T-cell (primary cell): ENCODE results near the gene TCEAL2. TPM values are rescaled to one million over a fixed set of nuclear protein-coding genes. Genes with fewer than 3 reads are reported as not detected.
A peak's percentile ranks its signal among the peaks of the same experiment; 100 is the strongest.
"Not testable (repeated sequence)": the region's sequence is repeated elsewhere in the genome, so short reads cannot be mapped to it uniquely, and the experiment has no call there.

Experiments used
- ATAC-seq, 4 experiments: fragments of 200-7000 bp in 3 of 4; fragments of 150-1000 bp in 1 of 4; cut with Tn5 transposase; replicated peaks in 1 of 4; 1 replicate in 3 of 4; 2 replicates in 1 of 4; pipeline ENCODE4 v1.10.0; 2021; ENCODE audit warnings: moderate library complexity in 3 of 4, mild to moderate bottlenecking in 2 of 4, moderate number of reproducible peaks in 1 of 4
- CTCF ChIA-PET, 2 donors: fragments of 300-600 bp; sonication (Branson Sonifier 250); formaldehyde crosslinking; loops; one replicate each; lab custom pipeline; 2022; ENCODE audit warnings: antibody characterized with exemption in 2 of 2; lab: Charles Lee
- POLR2A ChIA-PET, 2 donors: fragments of 300-600 bp; sonication (Branson Sonifier 250); formaldehyde crosslinking; loops; one replicate each; lab custom pipeline; 2022; ENCODE audit warnings: antibody characterized with exemption in 2 of 2; lab: Charles Lee
- DNase-seq, 35 experiments: peaks; one replicate each; pipeline versions ENCODE4 v3.0.0 to v3.0.0-alpha.2; 2013 to 2023
- H3K27ac ChIP-seq: one replicate; pipeline ENCODE4 v1.5.1; 2013; ENCODE audit warnings: low read length
- H3K27me3 ChIP-seq, 2 experiments: replicated peaks in 1 of 2; 1 replicate in 1 of 2; 2 replicates in 1 of 2; pipeline versions ENCODE4 v1.6.1 to v1.7.0; 2013; ENCODE audit warnings: low read length in 1 of 2, mixed read lengths in 1 of 2; ENCODE audit not compliant: control insufficient read depth in 2 of 2, insufficient read depth in 2 of 2; ENCODE audit errors: extremely low read depth in 1 of 2
- H3K36me3 ChIP-seq, 2 donors: 1 replicate in 1 of 2; 2 replicates in 1 of 2; pipeline versions ENCODE4 v1.6.1 to v1.7.0; 2013; ENCODE audit warnings: low read length in 1 of 2; ENCODE audit not compliant: control insufficient read depth in 2 of 2, insufficient read depth in 1 of 2; ENCODE audit errors: extremely low read depth in 1 of 2
- H3K4me1 ChIP-seq, 2 experiments: 1 replicate in 1 of 2; 2 replicates in 1 of 2; pipeline versions ENCODE4 v1.6.1 to v1.7.0; 2013; ENCODE audit warnings: low read length in 2 of 2, mixed read lengths in 1 of 2; ENCODE audit not compliant: insufficient read depth in 2 of 2, control insufficient read depth in 1 of 2; ENCODE audit errors: extremely low read depth in 1 of 2
- H3K4me3 ChIP-seq, 2 donors: 1 replicate in 1 of 2; 2 replicates in 1 of 2; pipeline versions ENCODE4 v1.5.1 to v1.7.0; 2013; ENCODE audit warnings: mild to moderate bottlenecking in 2 of 2, low read length in 1 of 2, moderate library complexity in 1 of 2; ENCODE audit not compliant: control insufficient read depth in 1 of 2; ENCODE audit errors: extremely low read depth in 1 of 2
- H3K9me3 ChIP-seq: 2 replicates; pipeline ENCODE4 v1.7.0; 2013
- H3K27ac Mint-ChIP-seq, 2 donors: one replicate each; pipeline ENCODE4 v1.8.0; 2020 to 2021; ENCODE audit warnings: mild to moderate bottlenecking in 2 of 2, mixed read lengths in 2 of 2
- H3K27me3 Mint-ChIP-seq, 2 donors: one replicate each; pipeline ENCODE4 v1.8.0; 2021 to 2022; ENCODE audit warnings: mixed read lengths in 2 of 2
- H3K36me3 Mint-ChIP-seq: one replicate; pipeline ENCODE4 v1.8.0; 2021; ENCODE audit warnings: mixed read lengths
- H3K4me1 Mint-ChIP-seq, 3 donors: one replicate each; pipeline ENCODE4 v1.8.0; 2020 to 2022; ENCODE audit warnings: mixed read lengths in 3 of 3, mild to moderate bottlenecking in 1 of 3
- H3K4me3 Mint-ChIP-seq, 3 donors: one replicate each; pipeline ENCODE4 v1.8.0; 2020 to 2022; ENCODE audit warnings: mild to moderate bottlenecking in 3 of 3, mixed read lengths in 3 of 3, moderate library complexity in 3 of 3
- H3K9me3 Mint-ChIP-seq, 3 donors: one replicate each; pipeline ENCODE4 v1.8.0; 2020 to 2022; ENCODE audit warnings: mixed read lengths in 3 of 3
- WGBS: methylation state at CpG from one replicate; pipeline ENCODE4 v1.1.5; 2013; ENCODE audit warnings: missing lambda C conversion rate; ENCODE audit not compliant: insufficient coverage; 5-methylcytosine and 5-hydroxymethylcytosine counted together
- total RNA-seq, 35 experiments: library from RNA in 6 of 35; stranded (reverse) in 6 of 35; fragments of 120-200 nt in 1 of 35; gene quantifications; one replicate each; pipeline versions ENCODE4 v1.2.1 to v1.2.4 and lab custom pipeline; 2013 to 2026

Gene TCEAL2
- total RNA-seq, 5 donors from 2014 or later (not counting 1 experiment from before 2014, with no cell fraction given), result 0.22 to 3.0 (median 0.67) TPM

DNA sequence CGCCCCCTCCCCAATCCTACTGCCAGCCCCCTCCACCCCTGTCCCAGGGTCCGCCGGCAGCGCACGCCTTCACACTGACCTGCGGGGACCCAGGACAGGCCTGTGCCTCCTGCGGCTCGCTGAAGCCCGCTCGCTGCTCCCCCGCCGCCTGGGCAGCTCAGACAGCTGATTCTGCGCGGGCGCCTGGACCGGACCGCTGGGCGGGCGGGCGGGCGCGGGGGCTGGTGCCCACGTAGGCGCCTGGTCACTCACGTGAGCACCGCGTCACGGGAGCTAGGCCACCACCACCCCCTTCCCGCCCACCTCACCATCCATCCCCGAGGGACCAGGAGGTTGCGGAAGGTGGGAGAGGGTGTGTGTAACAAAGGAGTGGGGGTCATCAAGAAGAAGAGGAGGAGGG is 16.8 kb downstream of the TCEAL2 start, which contains the start of gene TCEAL6:
Gene TCEAL6 (minus strand): TSS at position 208 of the 400 bp plus-strand sequence.
- no CpG with 5 or more reads among the region's 31 CpGs for WGBS
- POLR2A ChIA-PET, result not testable (repeated sequence)

DNA sequence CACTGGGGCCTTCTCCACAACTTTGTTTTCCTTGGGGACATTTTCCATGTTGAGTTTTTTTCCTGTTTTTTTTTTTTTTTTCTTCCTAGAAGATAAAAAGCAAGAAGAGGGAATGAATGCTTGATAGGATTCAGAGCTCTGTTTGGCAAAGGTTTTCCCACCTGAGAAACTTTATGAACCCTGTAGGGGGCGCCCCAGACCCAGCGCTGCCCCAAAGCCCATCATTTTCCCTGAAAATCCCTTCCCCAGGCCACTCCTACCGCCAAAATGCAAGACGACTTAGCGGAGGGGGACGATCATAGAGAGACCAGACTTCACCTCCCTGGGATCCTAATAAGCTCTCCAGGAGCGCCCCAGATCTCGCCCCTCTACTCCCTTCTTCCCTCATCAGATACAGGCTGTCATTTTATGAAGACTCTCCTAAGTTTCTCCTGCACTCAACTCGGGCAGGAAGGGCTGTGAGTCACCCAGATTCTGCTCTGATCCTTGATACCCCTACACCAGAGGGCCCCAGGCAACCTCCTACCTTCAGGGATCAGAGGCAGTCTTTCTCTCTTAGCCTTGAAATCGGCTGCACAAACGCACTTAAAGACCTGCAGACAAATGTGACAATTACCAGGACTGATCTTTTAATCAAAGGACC is 28.9 kb downstream of the TCEAL2 start:
- Histone ChIP-seq H3K36me3 (no peaks in the 10 kb centered on the region), H3K27me3 (no peaks in the 10 kb centered on the region), H3K27ac (peak overlapping the region; percentile 75), H3K4me3 (peak overlapping the region in 1 of 2 donors; percentile 66), H3K4me1 (peaks cover 0 to 8% of the 10 kb centered on the region in 2 experiments), H3K9me3 (no peaks in the 10 kb centered on the region)
- CTCF ChIA-PET, result interaction anchor here (0.6 to 0.8 kb wide), 6 partner anchors 15 to 746 kb away, joined by 3 to 7 read pairs (median 5); no protein-coding TSS in a partner anchor
- H3K4me3 Mint-ChIP-seq, result peak overlapping the region; percentile 89 to 98 (median 98)
- peak in 2 of 4 experiments; percentile 7 for ATAC-seq
- peak in 7 of 35 experiments; percentile 1 to 22 (median 7) for DNase-seq
- peaks cover 3 to 22% of the 10 kb centered on the region in 2 donors for H3K27me3 Mint-ChIP-seq
- H3K36me3 Mint-ChIP-seq, result no peaks in the 10 kb centered on the region
- peak overlapping the region; percentile 94 for H3K27ac Mint-ChIP-seq
- POLR2A ChIA-PET, result interaction anchor here (0.5 to 0.6 kb wide), 3 partner anchors 27 to 747 kb away, joined by 3 read pairs; partner anchors contain the start of gene GLA (in 1 of the 2)
- 0% methylated on average over 1 of the region's 11 CpGs for WGBS
- H3K9me3 Mint-ChIP-seq, result no peaks in the 10 kb centered on the region
- peaks cover 11 to 24% (median 11%) of the 10 kb centered on the region in 3 donors for H3K4me1 Mint-ChIP-seq

More for the DNA sequence above, 16.8 kb downstream of the TCEAL2 start, which contains the start of gene TCEAL6:
- H3K4me1 ChIP-seq, H3K27ac ChIP-seq, H3K36me3 Mint-ChIP-seq, ATAC-seq, H3K4me3 Mint-ChIP-seq, H3K36me3 ChIP-seq, H3K9me3 ChIP-seq, H3K4me1 Mint-ChIP-seq, H3K9me3 Mint-ChIP-seq, CTCF ChIA-PET, DNase-seq, H3K4me3 ChIP-seq: not testable (repeated sequence)
- peaks cover 0 to 12% of the 10 kb centered on the region in 2 experiments for H3K27me3 ChIP-seq
- peaks cover 24 to 35% of the 10 kb centered on the region in 2 donors for H3K27me3 Mint-ChIP-seq
- H3K27ac Mint-ChIP-seq, result peak within 1 kb of the TSS in 1 of 2 donors; percentile 69

DNA sequence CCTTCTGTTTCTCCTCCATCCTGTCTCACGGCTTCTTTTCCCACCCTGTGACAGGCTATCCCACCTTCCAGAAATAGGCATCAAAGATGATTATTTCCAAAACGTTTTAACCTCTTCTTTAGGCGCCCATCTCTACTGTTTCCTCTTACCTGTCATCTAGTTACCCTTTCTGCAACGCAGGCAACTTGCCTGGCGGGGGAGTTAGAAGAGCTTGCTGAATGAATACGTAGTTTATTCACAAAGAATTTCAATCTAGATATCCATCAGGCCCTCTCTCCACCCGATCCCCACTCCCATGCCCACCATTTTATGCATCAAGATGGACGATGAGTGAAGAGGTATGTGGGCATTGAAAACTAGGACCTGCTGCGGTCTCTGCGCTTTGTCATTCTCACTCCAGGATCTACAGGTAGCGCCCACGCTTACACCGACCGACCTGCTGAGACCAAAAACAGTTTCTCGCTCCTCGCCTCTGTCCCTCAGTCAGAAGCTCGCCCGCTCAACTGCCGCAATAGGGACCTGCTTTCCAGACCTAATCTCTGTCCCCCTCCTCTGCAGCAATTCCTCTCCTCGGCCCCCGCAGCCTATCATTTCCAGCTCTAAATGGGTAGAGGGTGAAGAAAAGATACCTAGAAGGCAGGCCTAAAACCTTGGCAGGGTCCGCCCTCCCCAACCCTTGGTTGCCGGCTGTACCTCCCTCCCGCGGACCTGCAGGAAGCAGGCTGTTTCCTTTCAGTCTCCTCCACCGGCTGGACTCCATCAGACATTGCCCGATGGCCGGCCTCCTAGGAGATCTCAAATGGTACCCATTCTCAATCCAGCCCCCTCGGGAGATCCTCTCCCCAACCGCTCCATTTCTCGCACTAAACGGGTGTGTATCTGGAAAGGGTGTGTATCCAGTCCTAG is 29.7 kb downstream of the TCEAL2 start:
- ATAC-seq (peak; percentile 54 to 66 (median 59)), DNase-seq (peak in 24 of 35 experiments; percentile 0 to 38 (median 10))
- CTCF ChIA-PET, result interaction anchor here (0.6 to 1.5 kb wide), 11 partner anchors 20 to 1145 kb away, joined by 3 to 10 read pairs (median 4); partner anchors contain the start of gene TCEAL8 (in 1 of the 2)

DNA sequence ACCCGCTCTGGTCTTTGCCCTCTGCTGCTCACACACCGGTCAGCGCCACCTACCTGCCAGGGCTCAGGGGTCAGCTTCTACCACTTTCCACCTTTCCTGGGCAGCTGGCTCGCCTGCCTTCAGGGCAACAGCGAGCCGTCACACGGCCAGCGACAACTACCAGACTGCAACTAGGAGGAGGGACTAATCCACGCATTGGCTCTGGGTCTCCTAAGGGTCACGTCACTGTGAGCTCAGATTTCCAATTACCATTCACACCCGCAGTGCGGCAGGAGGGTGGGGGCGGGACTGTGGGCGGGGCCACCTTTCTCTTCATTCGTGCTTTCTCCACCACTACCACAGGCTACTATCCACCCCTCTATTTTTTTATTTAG is 30.3 kb downstream of the TCEAL2 start, which contains the start of gene BEX5:
Gene BEX5 (minus strand): TSS at position 172 of the 374 bp plus-strand sequence. CDS start 1,712 bp downstream, outside the sequence.
- Mint-ChIP-seq H3K27ac (peak within 1 kb of the TSS; percentile 94), H3K4me3 (peak within 1 kb of the TSS; percentile 89 to 98 (median 98)), H3K4me1 (peaks cover 11 to 24% (median 11%) of the 10 kb centered on the region in 3 donors), H3K9me3 (no peaks in the 10 kb centered on the region), H3K36me3 (no peaks in the 10 kb centered on the region), H3K27me3 (peaks cover 3 to 29% of the 10 kb centered on the region in 2 donors)
- WGBS, result 4% methylated on average over 3 of the region's 15 CpGs
- H3K4me1 ChIP-seq, result peaks cover 0 to 8% of the 10 kb centered on the region in 2 experiments
- peak within 1 kb of the TSS; percentile 36 to 66 for H3K4me3 ChIP-seq
- ChIA-PET POLR2A (interaction anchor here in 1 of 2 donors (0.6 to 1.0 kb wide), 2 partner anchors 11 to 16 kb away, joined by 6 to 7 read pairs; no protein-coding TSS in a partner anchor), CTCF (interaction anchor here (0.5 to 1.5 kb wide), 10 partner anchors 20 to 1505 kb away, joined by 3 to 10 read pairs (median 4); partner anchors contain the start of gene TCEAL8 (in 1 of the 2))
- peak within 1 kb of the TSS; percentile 75 for H3K27ac ChIP-seq
- no peaks in the 10 kb centered on the region for H3K36me3 ChIP-seq
- H3K9me3 ChIP-seq, result no peaks in the 10 kb centered on the region
- peak; percentile 90 to 94 (median 92) for ATAC-seq
- no peaks in the 10 kb centered on the region for H3K27me3 ChIP-seq
- peak; percentile 5 to 76 (median 48) for DNase-seq

More for the DNA sequence above, 29.7 kb downstream of the TCEAL2 start:
- Mint-ChIP-seq H3K36me3 (no peaks in the 10 kb centered on the region), H3K27ac (peak overlapping the region; percentile 94), H3K27me3 (peaks cover 3 to 26% of the 10 kb centered on the region in 2 donors), H3K4me3 (peak overlapping the region; percentile 89 to 98 (median 98)), H3K4me1 (peaks cover 11 to 24% (median 11%) of the 10 kb centered on the region in 3 donors), H3K9me3 (no peaks in the 10 kb centered on the region)
- no peaks in the 10 kb centered on the region for H3K27me3 ChIP-seq
- H3K9me3 ChIP-seq, result no peaks in the 10 kb centered on the region
- peaks cover 0 to 8% of the 10 kb centered on the region in 2 experiments for H3K4me1 ChIP-seq
- POLR2A ChIA-PET, result interaction anchor here (0.6 to 1.0 kb wide), 3 partner anchors 12 to 27 kb away, joined by 3 to 7 read pairs (median 6); no protein-coding TSS in a partner anchor
- WGBS, result 0% methylated on average over 11 of the region's 32 CpGs
- H3K36me3 ChIP-seq, result no peaks in the 10 kb centered on the region
- peak overlapping the region; percentile 36 to 66 for H3K4me3 ChIP-seq
- H3K27ac ChIP-seq, result peak overlapping the region; percentile 75

Other genes with a start within 250 kb of the TCEAL2 start
- gene ZMAT1, start 193.7 kb upstream of the TCEAL2 start, total RNA-seq, result 10 to 100 TPM; 20.5 to 25.6 (median 21.3) TPM
- not detected for gene TCEAL6, start 16.8 kb downstream of the TCEAL2 start, total RNA-seq
- 10 to 100 TPM in 1 of 5 donors, 1 to 10 TPM in 4; 3.9 to 11.1 (median 5.4) TPM for gene BEX5, start 30.3 kb downstream of the TCEAL2 start, total RNA-seq
- gene TCP11X1, start 89.6 kb downstream of the TCEAL2 start, total RNA-seq, result not detected
- gene NXF2, start 121.5 kb downstream of the TCEAL2 start, total RNA-seq, result not detected